GM18909 (cell line): ENCODE data around the gene HYAL3.
A peak's percentile ranks its signal among the peaks of the same experiment; 100 is the strongest.
"Not testable (repeated sequence)": the region's sequence is repeated elsewhere in the genome, so short reads cannot be mapped to it uniquely, and the experiment has no call there.

ENCODE experiments used
- ATAC-seq: cut with Tn5 transposase; IDR thresholded peaks from one replicate; pipeline ENCODE4 v1.9.1; 2021; ENCODE audit warnings: mild to moderate bottlenecking; ENCODE audit not compliant: unreplicated experiment, poor library complexity

Gene HYAL3

DNA sequence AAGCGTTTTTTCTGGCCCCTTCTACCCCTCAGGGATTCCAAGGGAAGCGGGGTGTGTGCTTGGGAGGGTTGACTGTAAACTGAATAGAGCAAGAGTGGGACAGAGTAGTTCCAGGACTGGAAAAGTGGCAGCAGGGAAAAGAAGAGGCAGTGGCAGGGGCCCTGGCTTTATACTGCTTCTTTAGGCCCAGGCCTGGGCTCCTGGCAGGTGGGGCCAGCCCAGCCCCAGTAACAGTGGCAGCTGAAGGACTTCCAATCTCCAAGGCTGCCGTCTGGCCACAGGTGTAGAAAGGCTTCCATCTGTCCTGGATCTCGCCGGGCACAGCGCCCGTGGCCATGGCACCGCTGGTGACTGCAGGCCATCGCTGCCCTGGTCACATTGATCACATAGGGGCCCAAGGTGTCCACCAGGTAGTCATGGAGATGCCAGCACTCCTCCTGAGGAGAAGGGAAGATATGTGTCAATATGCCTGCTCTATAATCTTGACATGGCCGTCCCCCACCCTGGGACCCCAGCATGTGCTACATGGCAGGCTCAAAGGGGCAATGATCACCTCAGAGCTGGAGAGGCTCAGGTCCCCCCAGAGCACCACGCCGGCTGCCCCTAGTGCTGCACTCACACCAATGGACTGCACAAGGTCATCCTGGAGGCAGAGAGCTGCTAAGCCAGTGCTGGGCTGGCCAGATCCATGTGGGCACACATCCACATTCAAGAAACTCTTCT lies 6.0 kb downstream of the HYAL3 start:
- no peak for ATAC-seq

DNA sequence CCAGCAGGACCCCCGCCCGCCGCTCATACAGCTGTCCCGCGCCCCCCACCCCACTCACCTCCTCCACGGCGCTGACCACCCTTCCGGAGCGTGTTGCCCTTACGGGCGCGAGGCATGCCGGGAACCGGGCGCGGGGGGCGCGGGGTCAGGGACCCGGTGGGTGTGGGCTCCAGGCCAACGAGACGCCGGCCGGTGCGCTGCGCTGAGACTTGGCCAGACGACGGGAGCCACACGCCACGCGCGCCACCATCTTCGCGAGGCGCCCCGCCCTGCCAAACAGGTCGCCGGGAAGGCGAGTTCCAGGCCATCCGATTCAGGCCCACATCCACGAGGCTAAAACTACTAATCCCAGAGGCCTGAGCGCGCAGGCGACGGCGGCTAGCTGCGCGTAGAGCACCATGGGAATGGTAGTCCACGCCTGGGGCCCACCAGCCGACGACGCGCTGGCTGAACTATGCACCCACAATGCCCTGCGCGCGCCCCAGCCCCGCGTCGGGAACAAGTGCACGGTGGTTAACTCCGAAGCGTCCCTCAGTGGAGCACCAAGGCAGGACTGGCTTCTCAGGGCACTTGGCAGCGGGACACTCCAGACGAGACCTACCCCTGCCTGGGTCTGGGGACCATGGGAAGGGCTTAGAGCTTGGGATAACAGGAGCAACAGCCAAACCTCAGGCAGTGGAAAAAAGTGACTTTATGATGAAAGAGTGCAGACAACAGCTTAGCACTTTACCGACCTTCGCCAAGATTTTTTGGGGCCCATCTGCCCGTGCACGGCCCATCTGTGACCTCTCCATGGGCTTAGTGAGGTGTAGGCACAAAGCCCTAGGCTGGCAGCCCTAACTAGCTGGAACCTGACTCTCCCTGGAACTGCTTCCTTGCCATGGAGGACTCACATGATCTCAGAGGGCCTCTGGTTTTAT lies 6.8 kb downstream of the HYAL3 start, which contains the start of gene IFRD2:
Gene IFRD2 (minus strand): TSS at position 271 of the 920 bp plus-strand sequence. CDS start 155 bp downstream, at position 116.
- peak; percentile 95 for ATAC-seq

DNA sequence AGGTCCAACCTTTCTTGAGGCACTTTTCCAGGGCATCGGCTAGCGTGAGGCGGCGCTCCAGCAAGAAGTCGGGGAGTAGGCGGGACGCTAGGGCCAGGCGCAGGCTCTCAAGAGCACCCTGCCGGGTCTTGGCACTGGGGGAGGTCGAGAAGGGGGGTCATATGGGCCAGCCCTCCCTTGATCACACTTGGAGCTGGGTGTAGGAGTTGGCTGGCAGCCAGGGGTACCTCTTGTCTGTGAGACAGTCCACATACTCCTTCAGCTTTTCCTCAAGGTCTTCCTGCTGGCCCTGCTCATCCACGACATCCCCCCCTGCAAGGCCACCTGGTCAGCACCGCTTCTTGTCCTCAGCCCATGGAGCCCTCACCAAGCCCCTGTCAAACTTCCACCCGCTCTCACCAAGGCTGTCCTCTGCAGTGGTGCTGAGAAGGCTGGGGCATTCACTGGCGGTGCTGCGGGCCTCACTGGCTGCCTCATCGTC lies 9.0 kb downstream of the HYAL3 start:
- ATAC-seq: no peak

DNA sequence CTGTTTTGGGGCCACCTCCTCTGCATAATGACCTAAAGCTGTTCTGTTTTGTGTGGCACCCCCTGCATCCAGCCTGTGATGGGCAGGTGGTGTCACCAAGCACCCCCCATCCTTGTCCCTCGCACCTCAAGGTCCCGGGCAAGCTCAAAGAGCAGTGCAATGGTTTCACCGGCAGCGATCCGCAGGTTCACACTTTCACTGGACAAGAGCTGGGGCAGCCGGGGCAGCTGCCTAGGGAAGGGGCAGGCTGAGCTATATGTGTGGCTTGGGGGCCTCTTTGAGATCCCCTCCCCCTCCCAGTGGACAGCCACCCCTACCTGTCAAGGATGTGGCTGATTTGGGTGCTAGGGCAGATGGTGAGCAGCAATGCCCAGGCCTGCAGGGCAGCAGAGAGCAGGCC lies 10.1 kb downstream of the HYAL3 start:
- no peak for ATAC-seq

DNA sequence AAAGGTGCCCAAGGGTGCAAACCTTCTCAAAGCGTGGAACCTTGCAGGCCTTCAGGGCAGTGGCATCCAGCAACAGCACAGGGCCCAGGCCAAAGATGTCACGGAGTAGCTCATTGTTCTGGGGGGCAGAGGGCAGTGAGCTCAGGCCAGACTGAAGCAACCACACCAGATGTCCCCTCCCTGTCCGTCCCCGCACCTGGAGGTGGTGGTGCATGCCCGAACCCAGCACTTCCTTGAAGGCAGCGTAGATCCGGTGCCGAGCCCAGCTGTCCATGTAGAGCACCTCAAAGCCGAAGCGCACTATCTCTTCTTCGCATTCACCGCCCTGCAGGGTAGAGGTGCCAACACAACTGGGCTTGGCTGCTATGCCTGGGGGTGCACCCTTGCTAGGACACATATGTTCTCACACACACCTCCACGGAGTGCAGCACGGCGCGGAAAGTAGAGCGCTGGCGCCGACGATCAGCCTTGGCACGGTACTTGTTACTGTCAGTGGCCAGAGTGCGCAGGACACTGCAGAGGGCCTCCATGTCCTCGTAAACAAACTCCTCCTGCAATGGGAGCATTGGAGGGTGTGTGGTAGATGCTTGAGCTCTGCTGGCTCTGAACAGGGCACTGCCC lies 10.7 kb downstream of the HYAL3 start:
- ATAC-seq: no peak

DNA sequence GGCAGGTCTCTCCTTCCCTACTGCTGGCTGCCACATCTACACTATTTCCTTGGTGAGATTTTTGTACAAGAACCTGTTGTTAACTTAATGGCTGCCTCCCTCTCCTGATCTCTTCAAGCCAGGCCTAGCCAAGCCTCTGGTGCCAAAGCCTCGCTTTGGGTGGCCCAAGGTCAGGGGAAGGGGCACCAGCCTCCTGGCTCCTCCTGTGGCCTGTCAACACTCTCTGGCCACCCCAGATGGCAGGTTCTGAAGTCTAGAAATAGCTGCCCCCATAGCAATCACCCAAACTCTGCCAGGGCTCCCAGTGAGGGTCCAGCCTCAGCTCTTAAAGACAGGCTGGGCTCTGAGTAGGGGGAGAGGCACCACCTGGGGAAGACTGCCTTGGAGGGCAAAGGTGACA lies 11.9 kb downstream of the HYAL3 start:
- ATAC-seq: no peak

DNA sequence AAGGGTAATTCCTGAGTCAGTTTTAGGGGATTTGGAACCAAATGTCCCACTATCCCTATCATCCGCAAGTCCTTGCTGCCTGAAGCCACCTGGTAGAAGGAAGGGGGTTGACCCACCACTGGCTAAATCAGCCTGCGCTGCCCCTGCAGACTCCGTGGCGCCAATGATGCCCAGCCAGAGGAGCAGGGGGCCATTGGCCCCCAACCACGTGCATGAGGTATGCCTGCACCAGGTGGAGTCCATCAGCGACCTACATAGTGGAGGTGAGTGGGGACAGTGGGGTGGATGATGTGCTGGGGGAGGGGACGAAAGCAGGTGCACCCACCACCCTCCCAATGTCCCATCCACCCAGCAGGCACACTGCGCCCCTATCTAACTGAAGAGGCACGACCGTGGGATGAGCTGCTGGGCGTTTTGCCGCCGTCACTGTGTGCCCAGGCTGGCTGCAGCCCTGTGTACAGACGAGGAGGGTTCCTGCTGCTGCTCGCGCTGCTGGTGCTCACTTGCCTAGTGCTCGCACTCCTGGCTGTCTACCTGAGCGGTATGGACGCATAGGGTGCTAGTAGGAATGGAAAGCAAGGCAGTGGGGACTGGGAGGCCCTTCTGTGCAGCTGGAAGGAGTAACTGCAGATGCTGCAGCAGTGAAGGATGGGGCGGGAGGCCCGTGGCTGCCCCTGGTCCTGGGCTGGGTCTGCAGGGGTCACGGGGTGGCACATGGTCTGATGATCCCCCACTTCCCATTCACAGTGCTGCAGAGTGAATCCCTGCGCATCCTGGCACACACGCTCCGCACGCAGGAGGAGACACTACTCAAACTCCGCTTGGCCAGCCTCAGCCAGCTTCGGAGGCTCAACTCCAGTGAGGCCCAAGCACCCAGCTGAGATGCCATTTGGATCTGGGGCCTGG lies 12.6 kb downstream of the HYAL3 start:
- ATAC-seq: no peak

DNA sequence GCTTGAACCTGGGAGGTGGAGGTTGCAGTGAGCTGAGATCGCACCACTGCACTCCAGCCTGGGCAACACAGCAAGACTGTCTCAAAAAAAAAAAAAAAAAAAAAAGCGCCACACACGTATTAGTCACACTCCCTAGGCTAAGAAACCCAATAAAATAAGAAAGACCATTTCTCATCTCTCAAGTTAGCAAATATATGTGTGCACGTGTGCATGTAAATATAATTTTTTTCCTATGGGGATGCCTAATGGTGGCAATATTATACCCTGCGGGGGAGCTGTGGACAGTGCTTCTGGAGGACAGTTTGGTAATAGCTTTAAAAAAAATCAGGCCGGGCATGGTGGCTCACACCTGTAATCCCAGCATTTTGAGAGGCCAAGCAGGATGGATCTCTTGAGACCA lies 15.1 kb downstream of the HYAL3 start:
- not testable (repeated sequence) for ATAC-seq

DNA sequence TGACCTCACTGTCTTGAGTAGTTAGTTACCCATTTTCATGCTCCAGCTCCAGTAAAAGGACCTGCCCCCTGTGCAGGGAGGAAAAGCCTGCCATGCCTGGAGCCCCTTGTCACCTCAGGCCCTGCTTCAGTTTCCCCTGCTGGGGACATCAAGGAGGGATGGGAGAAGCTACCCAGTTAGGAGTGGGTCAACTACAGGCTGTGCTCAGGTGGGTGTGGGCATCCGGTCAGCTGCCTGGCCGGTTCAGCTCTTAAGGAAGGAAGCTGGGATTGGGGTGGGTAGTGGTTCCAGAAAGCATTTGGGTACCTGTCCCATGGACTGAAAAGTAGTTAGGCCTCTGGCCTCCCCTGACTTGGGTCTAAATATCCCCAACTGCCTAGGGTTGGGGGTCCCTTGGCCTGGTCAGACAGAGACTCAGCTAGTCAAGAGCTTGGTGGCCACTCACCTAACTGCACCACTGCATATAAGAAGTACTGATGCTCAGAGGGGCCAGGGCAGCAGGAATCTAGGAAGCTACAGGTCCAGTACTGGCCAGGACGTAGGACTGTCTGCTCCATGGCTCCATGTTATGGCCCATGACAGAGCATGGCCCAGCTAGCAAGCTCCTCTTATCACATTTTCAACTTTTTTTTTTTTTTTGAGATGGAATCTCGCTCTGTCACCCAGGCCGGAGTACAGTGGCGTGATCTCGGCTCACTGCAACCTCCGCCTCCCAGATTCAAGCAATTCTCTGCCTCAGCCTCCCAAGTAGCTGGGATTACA lies 19.8 kb downstream of the HYAL3 start:
- ATAC-seq: no peak

DNA sequence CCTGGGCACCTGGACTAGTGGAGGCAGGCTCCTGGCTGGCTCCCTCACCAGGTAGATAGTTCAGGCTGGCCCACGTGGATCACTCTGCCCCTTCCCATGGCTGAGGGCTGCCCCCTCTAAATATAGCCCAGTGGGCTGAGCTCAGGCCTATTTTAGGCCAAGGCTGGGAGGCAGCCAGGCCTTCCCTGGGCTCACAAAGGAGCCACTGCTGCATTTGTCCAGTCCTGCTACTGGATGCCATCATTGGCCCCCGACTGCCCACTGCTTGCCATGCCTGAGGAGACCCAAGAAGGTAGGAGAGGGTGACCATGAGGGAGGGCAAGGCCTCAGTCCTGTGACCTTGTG lies 20.4 kb downstream of the HYAL3 start, which contains the start of gene LSMEM2:
Gene LSMEM2 (plus strand): TSS at position 208 of the 345 bp plus-strand sequence. CDS start 27 bp downstream, at position 235.
- no peak for ATAC-seq

DNA sequence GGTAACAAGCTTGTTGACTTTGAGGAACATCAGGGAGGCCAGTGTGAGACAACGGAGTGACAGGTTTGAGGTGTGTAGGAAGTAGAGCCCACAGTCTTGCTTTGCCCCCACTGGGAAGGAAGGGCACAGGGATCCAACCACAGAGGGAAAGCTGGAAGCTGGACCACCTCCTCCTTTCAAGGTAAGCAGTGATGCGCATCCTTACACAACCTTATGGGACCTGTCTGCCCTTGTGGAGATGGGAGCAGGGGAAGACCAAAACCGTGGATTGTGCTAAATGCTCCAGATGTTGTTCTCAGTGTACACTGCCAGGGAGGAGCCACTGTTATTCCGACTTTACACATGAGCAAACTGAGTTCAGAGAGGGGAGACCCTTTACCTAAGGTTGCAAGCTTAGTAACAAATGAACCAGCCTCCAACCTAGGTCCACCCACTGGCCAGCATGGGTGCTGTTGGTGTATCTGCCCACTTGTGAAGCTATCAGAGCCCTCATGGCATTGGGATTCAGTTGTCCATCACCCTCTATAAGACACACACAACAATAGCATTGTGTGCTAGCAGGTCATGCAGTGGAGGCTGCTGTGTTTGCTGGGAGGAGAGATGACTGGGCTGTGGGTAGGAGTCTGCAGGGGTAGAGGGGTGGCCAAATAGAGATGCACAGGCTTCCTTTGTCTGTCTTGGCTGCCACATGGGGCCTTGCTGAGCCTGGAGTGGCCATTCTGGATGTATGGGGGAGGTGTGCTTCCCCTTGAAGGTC lies 20.9 kb downstream of the HYAL3 start:
- ATAC-seq: no peak

DNA sequence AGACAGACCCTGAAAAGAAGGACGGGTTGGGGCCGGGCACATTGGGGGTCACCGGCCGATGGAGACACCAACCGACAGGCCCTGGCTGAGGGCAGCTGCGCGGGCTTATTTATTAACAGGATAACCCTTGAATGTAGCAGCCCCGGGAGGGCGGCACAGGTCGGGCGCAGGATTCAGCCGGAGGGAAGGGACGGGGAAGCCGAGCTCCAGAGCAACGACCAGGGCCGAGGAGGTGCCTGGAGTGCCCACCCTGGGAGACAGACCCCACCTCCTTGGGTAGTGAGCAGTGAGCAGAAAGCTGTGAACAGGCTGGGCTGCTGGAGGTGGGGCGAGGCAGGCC lies 22.5 kb downstream of the HYAL3 start:
- no peak for ATAC-seq

DNA sequence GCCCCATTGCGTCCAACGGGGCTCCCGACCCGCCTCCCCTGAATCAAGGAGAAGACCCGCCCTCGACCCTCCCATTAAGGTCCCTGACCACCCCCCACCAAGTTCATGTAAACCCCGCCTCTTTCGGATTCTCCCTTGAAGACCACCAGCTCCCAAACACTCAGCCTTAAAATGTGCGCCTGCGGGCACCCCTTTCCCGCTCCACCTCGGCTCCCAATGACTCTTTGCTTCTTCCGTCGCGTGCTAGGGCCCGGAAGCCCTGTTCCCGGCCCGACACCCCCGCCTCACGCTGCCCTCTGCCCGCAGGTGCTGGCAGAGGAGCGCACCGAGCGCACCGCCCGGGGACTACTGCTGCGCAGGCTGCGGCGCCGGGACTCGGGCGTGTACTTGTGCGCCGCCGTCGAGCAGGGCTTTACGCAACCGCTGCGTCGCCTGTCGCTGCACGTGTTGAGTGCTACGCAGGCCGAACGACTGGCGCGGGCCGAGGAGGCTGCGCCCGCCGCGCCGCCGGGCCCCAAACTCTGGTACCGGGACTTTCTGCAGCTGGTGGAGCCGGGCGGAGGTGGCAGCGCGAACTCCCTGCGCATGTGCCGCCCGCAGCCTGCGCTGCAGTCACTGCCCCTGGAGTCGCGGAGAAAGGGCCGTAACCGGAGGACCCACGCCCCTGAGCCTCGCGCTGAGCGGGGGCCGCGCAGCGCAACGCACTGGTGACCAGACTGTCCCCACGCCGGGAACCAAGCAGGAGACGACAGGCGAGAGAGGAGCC lies 23.0 kb downstream of the HYAL3 start:
- ATAC-seq: no peak

DNA sequence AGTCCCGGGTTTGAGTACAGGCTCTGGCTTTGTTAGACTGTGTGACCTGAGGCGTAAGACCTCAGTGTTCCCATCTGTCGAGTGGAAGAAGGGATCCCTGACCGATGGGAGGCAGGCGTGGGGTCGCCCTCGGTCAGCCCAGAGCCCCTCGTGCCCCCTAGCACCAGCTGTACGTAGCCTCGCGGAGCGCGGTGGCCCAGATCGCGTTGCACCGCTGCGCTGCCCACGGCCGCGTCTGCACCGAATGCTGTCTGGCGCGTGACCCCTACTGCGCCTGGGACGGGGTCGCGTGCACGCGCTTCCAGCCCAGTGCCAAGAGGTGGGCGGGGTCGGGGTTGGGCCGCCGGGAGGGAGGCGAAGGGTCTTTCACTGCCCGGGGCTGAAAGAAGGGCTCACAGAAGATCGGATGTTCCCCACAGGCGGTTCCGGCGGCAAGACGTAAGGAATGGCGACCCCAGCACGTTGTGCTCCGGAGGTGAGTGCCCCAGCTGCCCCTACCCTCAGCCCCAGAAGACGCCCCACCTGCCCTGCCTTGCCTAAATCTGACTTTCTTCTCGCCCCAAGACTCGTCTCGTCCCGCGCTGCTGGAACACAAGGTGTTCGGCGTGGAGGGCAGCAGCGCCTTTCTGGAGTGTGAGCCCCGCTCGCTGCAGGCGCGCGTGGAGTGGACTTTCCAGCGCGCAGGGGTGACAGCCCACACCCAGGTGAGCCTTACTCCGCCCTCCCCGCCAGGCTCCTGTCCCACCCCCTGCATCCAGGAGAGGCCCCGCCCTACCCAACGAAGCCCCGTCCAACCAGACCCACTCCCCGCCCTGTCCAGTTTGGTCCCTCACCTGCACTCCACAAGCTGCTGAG lies 23.8 kb downstream of the HYAL3 start:
- ATAC-seq: no peak

DNA sequence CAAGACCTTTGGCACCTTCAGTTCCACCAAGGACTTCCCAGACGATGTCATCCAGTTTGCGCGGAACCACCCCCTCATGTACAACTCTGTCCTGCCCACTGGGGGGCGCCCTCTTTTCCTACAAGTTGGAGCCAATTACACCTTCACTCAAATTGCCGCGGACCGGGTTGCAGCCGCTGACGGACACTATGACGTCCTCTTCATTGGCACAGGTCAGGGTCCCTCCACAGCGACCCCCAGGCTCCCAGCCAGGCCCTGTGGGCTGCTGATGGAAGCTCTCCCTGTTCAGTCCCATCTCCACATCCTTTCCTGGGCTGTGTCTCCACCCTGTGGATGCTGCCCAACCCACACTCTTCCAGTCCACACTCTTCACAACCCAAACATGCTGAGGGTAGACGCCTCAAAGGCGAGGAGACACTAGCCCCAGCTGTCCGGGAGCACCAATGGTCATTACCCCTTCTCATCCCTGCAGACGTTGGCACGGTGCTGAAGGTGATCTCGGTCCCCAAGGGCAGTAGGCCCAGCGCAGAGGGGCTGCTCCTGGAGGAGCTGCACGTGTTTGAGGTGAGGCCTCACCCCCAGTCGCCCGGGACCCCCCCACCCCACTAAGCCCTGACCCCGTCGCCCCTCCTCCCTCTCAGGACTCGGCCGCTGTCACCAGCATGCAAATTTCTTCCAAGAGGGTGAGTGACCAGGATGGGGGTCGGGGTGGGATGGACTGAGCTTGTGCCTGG lies 24.7 kb downstream of the HYAL3 start:
- no peak for ATAC-seq

DNA sequence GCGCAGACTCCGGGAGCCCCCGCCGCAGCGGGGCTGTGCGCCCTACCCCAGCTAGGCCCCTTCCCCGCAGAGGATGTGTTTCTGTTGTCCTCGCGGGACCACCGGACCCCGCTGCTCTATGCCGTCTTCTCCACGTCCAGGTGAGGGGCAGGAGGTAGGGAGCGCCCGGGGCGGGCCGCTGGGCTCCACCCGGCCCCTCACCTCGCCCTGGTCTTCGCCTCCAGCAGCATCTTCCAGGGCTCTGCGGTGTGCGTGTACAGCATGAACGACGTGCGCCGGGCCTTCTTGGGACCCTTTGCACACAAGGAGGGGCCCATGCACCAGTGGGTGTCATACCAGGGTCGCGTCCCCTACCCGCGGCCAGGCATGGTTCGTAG lies 25.5 kb downstream of the HYAL3 start:
- ATAC-seq: no peak
